GM12801 (cell line): Measurements from ENCODE around the gene OSMR.

Experiments
- CTCF ChIP-seq: IDR thresholded peaks from one replicate; pipeline ENCODE4 v1.5.1; 2011; ENCODE audit warnings: control low read depth; ENCODE audit not compliant: insufficient read length; ENCODE audit errors: extremely low read depth

OSMR gene

GRCh38 chr5:38879078-38879460 is 33.3 kb downstream of the OSMR start:
- no peak for TF ChIP-seq CTCF

- TF ChIP-seq CTCF = no peak
Observed at GRCh38 chr5:38883842-38884241, 38.0 kb downstream of the OSMR start.

GRCh38 chr5:38885208-38885607 is 39.4 kb downstream of the OSMR start:
- TF ChIP-seq CTCF = no peak

GRCh38 chr5:38888041-38888440 is 42.2 kb downstream of the OSMR start:
- TF ChIP-seq CTCF = no peak

- TF ChIP-seq CTCF = no peak
Observed at GRCh38 chr5:38889424-38889823, 43.6 kb downstream of the OSMR start.

- no peak for TF ChIP-seq CTCF
Observed at GRCh38 chr5:38891563-38891962, 45.8 kb downstream of the OSMR start.

- no peak for TF ChIP-seq CTCF
Observed at GRCh38 chr5:38892363-38892762, 46.6 kb downstream of the OSMR start.

GRCh38 chr5:38896760-38897159 is 50.9 kb downstream of the OSMR start:
- no peak for TF ChIP-seq CTCF
